Left lobe of liver (tissue), 2 donors: ENCODE measurements around the gene ABCA9. TPM values are rescaled to one million over a fixed set of nuclear protein-coding genes. Genes with fewer than 3 reads are reported as not detected.
A peak's percentile ranks its signal among the peaks of the same experiment; 100 is the strongest.
"Not testable (repeated sequence)": the region's sequence is repeated elsewhere in the genome, so short reads cannot be mapped to it uniquely, and the experiment has no call there.

Experiments
- ATAC-seq: fragments of 200-7000 bp; cut with Tn5 transposase; one replicate; pipeline ENCODE4 v1.9.1; 2020; ENCODE audit warnings: mild to moderate bottlenecking, moderate library complexity
- DNase-seq: peaks from one replicate; pipeline ENCODE4 v3.0.0-alpha.2; 2020; ENCODE audit warnings: low spot score
- total RNA-seq: library from RNA; stranded (reverse); gene quantifications from one replicate; pipeline ENCODE4 v1.2.1, GENCODE V29; 2021
- donor health status: DM: no; HTN: no; CAD: no; lungs with moderate emphysema.
- donor health status: DM: no; HTN: yes; CAD: no.

The ABCA9 gene
- total RNA-seq, result 8.9 TPM

GRCh38 chr17:69060822-69061221 is at the start of gene ABCA9:
TSS of gene ABCA9 (minus strand) at chr17:69060927. CDS start at chr17:69051126, 9,801 bp downstream.
- ATAC-seq, result no peak
- no peak for DNase-seq

DNA sequence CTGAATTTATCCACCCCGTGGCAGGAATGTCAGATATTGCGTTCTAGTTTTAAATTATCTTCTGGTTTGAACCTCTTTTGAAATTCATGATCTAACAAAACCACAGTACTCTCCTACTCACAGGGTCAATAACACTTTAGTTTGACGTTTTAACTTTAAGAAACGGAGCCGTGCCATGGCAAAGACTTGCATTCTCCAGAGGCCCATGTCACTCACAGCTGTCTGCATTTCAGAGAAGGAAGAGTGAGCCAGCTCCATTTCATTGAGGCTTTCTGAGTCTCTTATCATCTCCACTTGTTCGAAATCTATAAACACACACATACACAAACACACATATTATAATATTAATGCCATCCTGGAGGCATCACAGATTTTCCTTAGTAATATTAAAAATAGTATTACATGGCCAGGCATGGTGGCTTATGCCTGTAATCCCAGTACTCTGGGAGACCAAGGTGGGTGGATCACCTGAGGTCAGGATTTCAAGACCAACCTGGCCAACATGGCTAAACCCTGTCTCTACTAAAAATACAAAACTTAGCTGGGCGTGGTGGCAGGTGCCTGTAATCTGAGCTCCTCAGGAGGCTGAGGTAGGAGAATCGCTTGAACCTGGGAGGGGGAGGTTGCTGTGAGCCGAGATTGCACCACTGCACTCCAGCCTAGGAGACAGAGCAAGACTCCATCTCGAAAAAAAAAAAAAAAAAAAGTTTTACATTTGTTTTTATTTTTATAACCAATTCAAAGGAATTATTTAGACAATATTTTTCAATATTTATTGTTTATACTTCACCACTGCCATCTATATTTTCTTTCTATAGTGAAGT is 45.4 kb upstream of the ABCA9 start:
- DNase-seq (no peak), ATAC-seq (no peak)

DNA sequence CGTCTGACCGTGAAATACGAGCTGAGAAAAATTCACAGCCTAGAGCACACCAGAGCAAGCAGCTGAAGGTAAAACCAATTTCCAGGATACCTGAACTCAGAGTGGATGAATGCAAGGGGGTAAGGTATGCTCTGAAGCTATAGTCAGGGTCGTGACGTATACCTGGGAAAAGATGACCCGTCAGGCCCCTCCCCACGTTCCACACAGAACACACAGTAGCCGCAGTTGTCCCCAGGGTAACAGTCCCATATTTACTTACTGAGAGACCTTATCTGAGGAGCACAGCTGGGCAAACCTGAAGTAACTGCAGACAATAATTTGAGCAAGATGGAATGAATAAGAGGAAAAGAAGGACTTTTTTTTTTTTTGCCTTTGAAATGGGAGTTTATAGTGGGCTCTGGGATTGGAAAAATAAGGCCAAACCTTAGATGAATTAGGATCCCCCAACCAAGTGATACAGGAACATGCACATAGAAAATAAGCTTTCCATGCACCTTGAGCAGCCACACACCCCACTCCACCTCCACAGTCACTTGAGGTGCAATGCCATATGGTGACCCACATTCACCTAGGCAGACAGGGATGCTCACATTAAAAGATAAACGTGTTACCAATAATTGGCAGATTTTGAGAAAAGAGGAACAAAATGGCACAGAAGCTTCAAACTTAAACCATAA is 43.0 kb upstream of the ABCA9 start:
- ATAC-seq (no peak), DNase-seq (no peak)

- DNase-seq, result no peak
- no peak for ATAC-seq
These were observed 37.9 kb upstream of the ABCA9 start for GRCh38 chr17:69098625-69099024.

GRCh38 chr17:69096541-69096940 is 35.8 kb upstream of the ABCA9 start:
- ATAC-seq (no peak), DNase-seq (no peak)

GRCh38 chr17:69093995-69094394 is 33.3 kb upstream of the ABCA9 start:
- ATAC-seq, result no peak

DNA sequence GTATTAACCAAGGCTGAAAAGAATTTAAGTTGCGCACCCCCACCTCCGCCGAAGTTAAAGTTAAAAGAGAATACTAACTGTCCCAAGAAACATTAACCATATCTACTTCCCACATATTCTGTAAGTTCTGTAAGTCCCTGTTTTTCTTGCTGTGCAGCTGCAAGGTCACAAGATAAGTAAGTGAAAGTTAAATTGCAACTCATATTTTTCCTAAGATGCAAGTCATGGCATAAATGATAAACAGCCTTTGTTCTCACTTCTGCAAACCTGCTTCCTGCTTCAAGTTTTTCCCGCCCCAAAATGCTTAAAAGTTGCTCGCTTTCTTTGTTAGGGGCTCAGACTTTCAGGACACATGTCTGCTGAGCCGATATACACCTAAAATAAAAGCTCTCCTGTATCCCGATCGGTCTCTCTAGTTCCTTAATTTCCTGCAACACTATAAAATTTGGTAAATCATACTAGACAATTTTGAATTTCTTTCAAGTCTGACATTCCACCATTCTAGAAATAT is 32.6 kb upstream of the ABCA9 start:
- DNase-seq (no peak), ATAC-seq (no peak)

More at GRCh38 chr17:69093995-69094394, 33.3 kb upstream of the ABCA9 start:
- DNase-seq, result no peak

GRCh38 chr17:69090365-69090764 is 29.6 kb upstream of the ABCA9 start:
- DNase-seq (no peak), ATAC-seq (no peak)

DNA sequence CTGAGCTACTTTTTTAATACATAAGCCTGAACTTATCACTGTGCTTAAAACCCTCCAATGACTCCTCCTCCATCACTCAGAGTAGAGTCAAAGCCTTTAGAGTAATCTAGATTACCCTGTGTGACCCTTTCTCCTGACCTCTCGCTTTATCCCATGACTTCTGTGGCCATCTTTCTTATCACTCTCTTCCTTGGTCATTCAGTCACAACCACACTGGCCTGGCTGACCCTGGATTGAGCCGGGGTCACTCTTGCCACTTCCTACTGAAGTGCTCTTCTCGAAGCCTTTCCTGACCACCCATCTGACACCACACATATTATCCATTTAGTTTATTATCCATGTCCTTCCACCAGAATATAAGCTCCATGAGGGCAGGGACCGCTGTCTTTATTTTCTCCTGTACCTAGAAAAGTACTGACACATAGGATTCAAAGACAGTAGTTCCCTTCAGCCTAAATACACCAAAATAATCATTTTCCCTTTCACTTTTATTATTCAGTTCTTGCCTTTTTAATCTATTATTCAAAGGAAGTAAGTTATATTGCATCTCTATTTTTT is 28.0 kb upstream of the ABCA9 start:
- no peak for DNase-seq
- no peak for ATAC-seq

DNA sequence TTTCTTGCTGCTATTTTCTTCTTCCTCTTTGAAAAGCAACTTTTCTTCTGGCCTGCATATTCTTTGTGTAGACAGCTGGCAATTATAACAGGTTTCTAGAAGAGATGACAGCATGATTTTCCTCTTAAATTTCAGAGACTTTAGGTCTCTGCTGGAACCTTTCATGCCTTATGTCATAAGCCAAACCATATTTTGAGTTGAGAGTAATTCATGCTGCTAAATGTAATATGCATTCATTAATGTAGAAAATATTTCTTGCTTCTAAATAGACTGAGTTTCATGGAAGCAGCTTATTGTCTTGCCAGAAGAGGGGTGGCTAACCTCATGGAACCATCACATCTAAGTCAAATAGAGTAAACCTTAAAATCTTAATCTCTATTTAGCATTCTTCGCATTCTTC is 25.9 kb upstream of the ABCA9 start:
- ATAC-seq, result no peak
- DNase-seq, result no peak

GRCh38 chr17:69084911-69085310 is 24.2 kb upstream of the ABCA9 start:
- DNase-seq (no peak), ATAC-seq (no peak)

GRCh38 chr17:69082696-69083095 is 22.0 kb upstream of the ABCA9 start:
- DNase-seq (no peak), ATAC-seq (no peak)

- DNase-seq (no peak), ATAC-seq (no peak)
These were observed 18.1 kb upstream of the ABCA9 start for GRCh38 chr17:69078864-69079263.

- no peak for DNase-seq
These were observed 15.1 kb upstream of the ABCA9 start for GRCh38 chr17:69075823-69076222.

DNA sequence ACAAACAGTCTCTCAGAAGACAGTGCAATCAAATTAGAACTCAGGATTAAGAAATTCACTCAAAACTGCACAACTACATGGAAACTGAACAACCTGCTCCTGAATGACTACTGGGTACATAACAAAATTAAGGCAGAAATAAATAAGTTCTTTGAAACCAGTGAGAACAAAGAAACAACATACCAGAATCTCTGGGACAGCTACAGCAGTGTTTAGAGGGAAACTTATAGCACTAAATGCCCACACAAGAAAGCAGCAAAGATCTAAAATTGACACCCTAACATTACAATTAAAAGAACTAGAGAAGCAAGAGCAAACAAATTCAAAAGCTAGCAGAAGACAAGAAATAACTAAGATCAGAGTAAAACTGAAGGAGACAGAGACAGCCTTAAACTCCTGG is 12.7 kb upstream of the ABCA9 start:
- DNase-seq, result not testable (repeated sequence)

More at GRCh38 chr17:69075823-69076222, 15.1 kb upstream of the ABCA9 start:
- ATAC-seq, result no peak

GRCh38 chr17:69072803-69073256 is 12.1 kb upstream of the ABCA9 start:
- not testable (repeated sequence) for DNase-seq, ATAC-seq

More for the DNA sequence above, 12.7 kb upstream of the ABCA9 start:
- ATAC-seq, result not testable (repeated sequence)

GRCh38 chr17:69071233-69071586 is 10.5 kb upstream of the ABCA9 start:
- DNase-seq, ATAC-seq: not testable (repeated sequence)

- not testable (repeated sequence) for DNase-seq
- ATAC-seq, result peak; percentile 13
These were observed 9.9 kb upstream of the ABCA9 start for GRCh38 chr17:69070378-69071232.

DNA sequence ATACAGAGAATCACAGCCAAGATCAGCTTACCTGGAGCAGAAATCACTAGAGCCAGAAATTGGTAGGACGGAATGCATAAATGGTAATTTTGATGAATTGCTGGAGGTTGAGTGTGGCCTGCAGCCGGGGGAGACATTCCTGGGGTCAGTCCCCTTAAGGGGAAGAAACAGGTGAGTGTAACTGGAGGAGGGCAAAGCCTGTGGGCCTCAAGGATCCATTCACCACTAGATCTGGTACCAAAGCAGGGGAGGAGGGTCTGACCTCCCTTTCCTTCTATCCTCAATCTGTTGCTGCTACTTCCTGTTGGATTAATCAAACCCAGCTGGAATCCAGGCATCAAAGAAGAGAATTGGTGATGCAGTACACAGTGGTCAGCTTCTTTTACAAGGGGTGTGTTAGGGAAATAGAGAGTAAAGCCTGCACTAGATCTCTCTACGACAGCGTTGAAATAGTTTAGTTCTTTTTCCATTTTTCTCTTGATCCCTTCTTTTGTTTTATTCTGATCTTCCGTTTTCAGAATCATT is 8.6 kb upstream of the ABCA9 start:
- DNase-seq (no peak), ATAC-seq (no peak)

DNA sequence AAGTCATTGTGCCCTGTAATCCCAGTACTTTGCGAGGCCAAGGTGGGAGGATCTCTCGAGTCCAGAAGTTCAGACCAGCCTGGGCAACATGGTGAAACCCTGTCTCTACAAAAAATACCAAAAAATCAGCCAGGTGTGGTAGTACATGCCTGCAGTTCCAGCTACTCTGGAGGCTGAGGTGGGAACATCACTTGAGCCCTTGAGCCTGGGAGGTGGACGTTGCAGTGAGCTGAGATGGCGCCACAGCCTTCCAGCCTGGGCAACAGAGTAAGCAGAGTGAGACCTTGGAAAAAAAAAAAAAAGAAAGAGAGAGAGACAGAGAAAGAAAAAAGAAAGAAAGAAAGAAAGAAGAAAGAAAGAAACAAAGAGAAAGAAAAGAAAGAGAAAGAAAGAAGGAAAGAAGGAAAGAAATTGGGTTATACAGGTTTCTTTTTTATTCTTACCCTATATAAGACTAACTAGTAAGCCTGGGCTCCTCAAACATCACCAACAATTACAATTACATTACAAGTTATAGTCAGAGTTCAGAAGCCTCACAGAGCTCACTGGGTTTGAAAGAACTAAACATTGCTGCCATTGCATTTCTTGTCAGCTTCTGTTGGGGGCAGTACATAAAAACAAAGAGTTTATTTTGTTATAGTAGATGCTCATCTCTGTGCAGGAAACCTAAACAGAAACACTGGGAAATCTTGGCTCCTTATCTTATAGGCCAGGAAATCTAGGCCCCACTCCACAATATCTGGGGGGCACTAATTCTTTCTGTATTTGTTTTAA is 6.7 kb upstream of the ABCA9 start:
- no peak for ATAC-seq
- DNase-seq, result no peak
